ENCODE measurements around the gene PRRC2B. TPM values are rescaled to one million over a fixed set of nuclear protein-coding genes. Genes with fewer than 3 reads are reported as not detected.

The PRRC2B gene
- total RNA-seq, 1 donor from 2014 or later = 235 TPM

DNA sequence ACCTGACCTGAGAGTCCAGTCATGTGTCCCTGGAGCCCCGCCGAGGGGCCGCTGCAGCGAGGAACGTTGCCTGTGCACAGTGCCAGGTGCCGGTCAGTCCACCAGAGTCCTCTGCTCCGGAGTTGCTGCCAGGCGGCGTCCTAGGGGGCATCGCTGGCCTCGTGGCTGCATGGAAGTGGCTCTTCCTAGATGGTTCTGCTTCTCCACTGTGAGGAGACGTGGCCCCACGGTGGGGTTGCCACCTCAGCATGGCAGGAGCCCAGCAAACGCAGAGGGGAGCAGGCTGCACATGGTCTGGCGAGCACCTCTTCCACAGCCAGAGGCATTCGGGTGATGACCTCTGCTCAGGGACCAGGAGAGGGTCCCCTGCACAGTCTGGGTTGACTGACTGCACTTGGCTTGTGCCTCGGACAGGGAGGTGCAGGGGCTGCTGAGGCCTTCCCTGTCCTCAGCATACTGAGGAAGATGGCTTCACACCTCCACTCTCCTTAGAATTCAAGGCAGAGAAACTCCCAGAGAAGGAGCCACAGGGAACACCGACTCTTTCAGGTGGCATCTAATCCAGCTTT is 83.0 kb downstream of the PRRC2B start:
- no peak overlapping the region for H3K4me3 Mint-ChIP-seq (ENCODE audit: unreplicated experiment)
- no peaks in the 10 kb centered on the region for H3K4me1 Mint-ChIP-seq (ENCODE audit: low read depth)
- DNase-seq (ENCODE audit: low spot score) = peak; percentile 88
- H3K27me3 Mint-ChIP-seq (ENCODE audit: low read depth) = no peaks in the 10 kb centered on the region
- no peak overlapping the region for H3K27ac Mint-ChIP-seq (ENCODE audit: unreplicated experiment)
- TF ChIP-seq, protein P1, sequence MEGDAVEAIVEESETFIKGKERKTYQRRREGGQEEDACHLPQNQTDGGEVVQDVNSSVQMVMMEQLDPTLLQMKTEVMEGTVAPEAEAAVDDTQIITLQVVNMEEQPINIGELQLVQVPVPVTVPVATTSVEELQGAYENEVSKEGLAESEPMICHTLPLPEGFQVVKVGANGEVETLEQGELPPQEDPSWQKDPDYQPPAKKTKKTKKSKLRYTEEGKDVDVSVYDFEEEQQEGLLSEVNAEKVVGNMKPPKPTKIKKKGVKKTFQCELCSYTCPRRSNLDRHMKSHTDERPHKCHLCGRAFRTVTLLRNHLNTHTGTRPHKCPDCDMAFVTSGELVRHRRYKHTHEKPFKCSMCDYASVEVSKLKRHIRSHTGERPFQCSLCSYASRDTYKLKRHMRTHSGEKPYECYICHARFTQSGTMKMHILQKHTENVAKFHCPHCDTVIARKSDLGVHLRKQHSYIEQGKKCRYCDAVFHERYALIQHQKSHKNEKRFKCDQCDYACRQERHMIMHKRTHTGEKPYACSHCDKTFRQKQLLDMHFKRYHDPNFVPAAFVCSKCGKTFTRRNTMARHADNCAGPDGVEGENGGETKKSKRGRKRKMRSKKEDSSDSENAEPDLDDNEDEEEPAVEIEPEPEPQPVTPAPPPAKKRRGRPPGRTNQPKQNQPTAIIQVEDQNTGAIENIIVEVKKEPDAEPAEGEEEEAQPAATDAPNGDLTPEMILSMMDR (IDR thresholded peaks at IDR 0.05) = no peak
- no peaks in the 10 kb centered on the region for H3K9me3 Mint-ChIP-seq (ENCODE audit: low read depth)
- peaks cover 41% of the 10 kb centered on the region for H3K36me3 Mint-ChIP-seq (ENCODE audit: low read depth)

DNA sequence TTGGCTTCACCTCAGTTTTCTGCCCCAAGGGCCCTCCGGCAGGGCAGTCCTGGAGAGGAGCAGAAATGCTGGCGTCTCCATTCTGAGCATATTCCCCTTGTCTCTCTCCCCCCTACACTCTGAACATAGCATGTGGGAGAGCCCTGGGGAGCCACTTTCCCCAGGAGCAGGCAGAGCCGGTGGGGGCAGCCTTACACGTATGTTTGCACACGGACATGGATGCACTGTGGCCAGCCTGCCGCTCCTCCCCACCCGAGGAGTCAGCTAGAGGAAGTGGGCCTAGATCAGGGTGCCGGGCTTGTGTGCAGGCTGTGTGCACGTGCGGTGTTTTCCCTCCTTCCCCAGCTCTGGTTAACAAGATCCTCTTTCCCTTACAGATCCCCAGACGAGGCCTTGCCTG is 83.5 kb downstream of the PRRC2B start:
- Mint-ChIP-seq H3K4me3 (ENCODE audit: unreplicated experiment) (no peak overlapping the region), H3K27me3 (ENCODE audit: low read depth) (no peaks in the 10 kb centered on the region), H3K9me3 (ENCODE audit: low read depth) (no peaks in the 10 kb centered on the region), H3K27ac (ENCODE audit: unreplicated experiment) (no peak overlapping the region), H3K4me1 (ENCODE audit: low read depth) (no peaks in the 10 kb centered on the region), H3K36me3 (ENCODE audit: low read depth) (peaks cover 44% of the 10 kb centered on the region)
- TF ChIP-seq, protein P1 (IDR thresholded peaks at IDR 0.05) = no peak
- DNase-seq (ENCODE audit: low spot score) = peak; percentile 81

DNA sequence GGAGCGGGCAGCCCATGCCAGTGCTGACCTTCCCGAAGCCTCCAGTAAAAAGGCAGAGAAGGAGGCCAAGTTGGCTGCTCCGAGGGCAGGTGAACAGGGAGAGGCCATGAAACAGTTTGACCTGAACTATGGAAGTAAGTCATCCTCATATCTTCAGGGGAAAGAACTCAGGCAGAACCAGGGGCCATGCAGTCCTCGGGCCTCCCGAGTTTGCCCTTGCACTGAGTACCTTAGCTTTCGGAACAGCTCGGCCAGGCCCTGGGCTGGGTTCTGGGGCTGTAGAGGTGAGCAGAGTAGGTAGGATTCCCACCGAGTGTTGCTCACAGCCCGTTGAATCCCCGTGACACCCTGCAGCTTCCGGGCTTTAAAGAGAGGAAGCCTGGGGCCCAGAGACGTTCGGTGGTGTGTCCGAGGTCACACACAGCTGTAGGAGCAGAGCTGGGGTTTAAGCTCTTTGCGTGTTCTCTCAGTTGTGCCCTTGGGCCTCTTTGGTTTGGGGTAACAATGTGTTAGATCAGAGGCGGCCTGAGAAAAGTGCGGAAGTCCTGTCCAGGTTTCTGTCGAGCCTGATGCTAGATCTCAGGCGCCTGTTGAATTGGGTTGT is 84.0 kb downstream of the PRRC2B start:
- DNase-seq (ENCODE audit: low spot score) = peak; percentile 50
- no peaks in the 10 kb centered on the region for H3K9me3 Mint-ChIP-seq (ENCODE audit: low read depth)
- H3K27ac Mint-ChIP-seq (ENCODE audit: unreplicated experiment) = peak overlapping the region; percentile 42
- H3K27me3 Mint-ChIP-seq (ENCODE audit: low read depth) = no peaks in the 10 kb centered on the region
- no peaks in the 10 kb centered on the region for H3K4me1 Mint-ChIP-seq (ENCODE audit: low read depth)
- no peak overlapping the region for H3K4me3 Mint-ChIP-seq (ENCODE audit: unreplicated experiment)
- TF ChIP-seq, protein P1 (IDR thresholded peaks at IDR 0.05) = no peak
- H3K36me3 Mint-ChIP-seq (ENCODE audit: low read depth) = peaks cover 46% of the 10 kb centered on the region

DNA sequence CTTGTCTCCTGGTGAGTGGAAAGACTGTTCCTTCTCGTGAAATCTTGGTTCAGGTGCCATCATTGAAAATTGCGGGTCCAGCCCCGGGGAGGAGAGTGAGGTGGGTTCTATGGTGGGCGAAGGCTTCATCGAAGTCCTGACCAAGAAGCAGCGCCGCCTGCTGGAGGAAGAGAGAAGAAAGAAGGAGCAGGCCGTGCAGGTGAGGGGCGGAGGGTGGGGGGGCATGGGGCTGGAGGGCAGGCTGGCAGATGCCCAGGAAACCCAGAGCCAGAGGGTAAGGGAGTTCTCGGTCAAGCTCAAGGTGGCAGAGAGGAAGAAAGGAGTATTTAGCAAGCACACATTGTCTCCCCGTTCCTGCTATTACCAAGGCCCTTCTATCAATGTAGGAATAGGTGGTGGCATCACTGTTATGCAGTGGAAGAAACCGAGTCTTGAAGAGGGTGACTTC is 84.6 kb downstream of the PRRC2B start:
- H3K27ac Mint-ChIP-seq (ENCODE audit: unreplicated experiment) = peak overlapping the region; percentile 42
- no peaks in the 10 kb centered on the region for H3K4me1 Mint-ChIP-seq (ENCODE audit: low read depth)
- no peaks in the 10 kb centered on the region for H3K9me3 Mint-ChIP-seq (ENCODE audit: low read depth)
- peaks cover 47% of the 10 kb centered on the region for H3K36me3 Mint-ChIP-seq (ENCODE audit: low read depth)
- TF ChIP-seq, protein P1 (IDR thresholded peaks at IDR 0.05) = peak; percentile 81
- peak; percentile 58 for DNase-seq (ENCODE audit: low spot score)
- H3K4me3 Mint-ChIP-seq (ENCODE audit: unreplicated experiment) = no peak overlapping the region
- H3K27me3 Mint-ChIP-seq (ENCODE audit: low read depth) = no peaks in the 10 kb centered on the region

DNA sequence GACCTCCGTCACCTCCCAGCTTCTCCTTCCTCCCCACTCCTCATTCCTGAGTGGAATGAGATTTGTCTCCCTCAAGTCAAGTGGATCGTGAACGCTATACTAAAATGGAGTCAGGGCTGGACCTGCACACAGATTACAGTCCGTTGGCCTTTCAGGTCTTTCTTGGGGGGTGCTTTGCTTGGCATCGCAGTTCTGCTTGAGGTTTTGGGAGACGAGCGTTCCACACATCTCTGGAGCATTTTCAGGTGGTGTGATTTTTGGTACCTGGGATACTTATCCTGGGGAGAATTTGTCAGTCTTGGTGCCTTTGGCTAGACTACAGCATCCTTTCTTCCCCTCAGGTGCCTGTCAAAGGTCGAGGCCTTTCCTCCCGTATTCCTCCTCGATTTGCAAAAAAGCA is 85.0 kb downstream of the PRRC2B start:
- peaks cover 44% of the 10 kb centered on the region for H3K36me3 Mint-ChIP-seq (ENCODE audit: low read depth)
- H3K27ac Mint-ChIP-seq (ENCODE audit: unreplicated experiment) = peak overlapping the region; percentile 50
- no peaks in the 10 kb centered on the region for H3K4me1 Mint-ChIP-seq (ENCODE audit: low read depth)
- DNase-seq (ENCODE audit: low spot score) = peak; percentile 10
- TF ChIP-seq, protein P1 (IDR thresholded peaks at IDR 0.05) = no peak
- no peaks in the 10 kb centered on the region for H3K27me3 Mint-ChIP-seq (ENCODE audit: low read depth)
- no peak overlapping the region for H3K4me3 Mint-ChIP-seq (ENCODE audit: unreplicated experiment)
- no peaks in the 10 kb centered on the region for H3K9me3 Mint-ChIP-seq (ENCODE audit: low read depth)
